Measurements from ENCODE around the gene C2CD2L. TPM values are rescaled to one million over a fixed set of nuclear protein-coding genes. Genes with fewer than 3 reads are reported as not detected.
"Not testable (repeated sequence)": the region's sequence is repeated elsewhere in the genome, so short reads cannot be mapped to it uniquely, and the experiment has no call there.

The C2CD2L gene
- total RNA-seq, 1 donor from 2014 or later: 1.3 TPM

DNA sequence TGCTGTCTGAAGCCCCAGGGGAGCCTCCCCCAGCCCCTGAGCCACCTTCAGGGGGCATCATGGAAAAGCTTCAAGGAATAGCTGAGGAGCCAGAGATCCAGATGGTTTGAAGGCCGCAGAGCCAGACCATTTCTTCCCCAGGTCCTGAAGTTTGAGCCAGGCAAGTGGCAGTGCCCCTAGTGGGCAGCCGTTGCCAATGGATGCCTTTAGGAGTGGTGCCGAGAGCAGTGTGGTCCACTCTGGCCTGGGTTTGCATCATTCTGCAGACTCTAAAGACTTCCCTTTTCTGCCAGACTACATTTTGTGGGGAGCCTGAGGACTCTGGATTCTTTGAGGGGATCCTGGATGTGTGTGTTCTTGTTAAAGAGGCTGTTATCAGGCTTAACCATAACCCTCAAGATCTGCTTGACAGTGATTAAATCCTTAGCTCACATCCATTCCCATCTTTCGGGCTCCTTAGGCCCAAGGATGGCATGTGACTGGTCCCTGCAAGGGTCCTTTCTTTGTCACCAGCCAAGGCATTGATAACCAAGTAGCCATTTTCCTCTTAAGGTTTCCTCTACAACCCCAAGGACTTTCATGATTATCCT lies 27.3 kb downstream of the C2CD2L start:
- Histone ChIP-seq H3K36me3 (ENCODE audit: control insufficient read depth, insufficient read depth, low read length) (peaks cover 30% of the 10 kb centered on the region), H3K27me3 (ENCODE audit: control insufficient read depth, insufficient read depth, low read length) (no peaks in the 10 kb centered on the region), H3K4me3 (ENCODE audit: low read depth, low read length) (no peak overlapping the region)
- DNase-seq (ENCODE audit: low read depth) (no peak), FAIRE-seq (no peak)
- TF ChIP-seq, protein P1, sequence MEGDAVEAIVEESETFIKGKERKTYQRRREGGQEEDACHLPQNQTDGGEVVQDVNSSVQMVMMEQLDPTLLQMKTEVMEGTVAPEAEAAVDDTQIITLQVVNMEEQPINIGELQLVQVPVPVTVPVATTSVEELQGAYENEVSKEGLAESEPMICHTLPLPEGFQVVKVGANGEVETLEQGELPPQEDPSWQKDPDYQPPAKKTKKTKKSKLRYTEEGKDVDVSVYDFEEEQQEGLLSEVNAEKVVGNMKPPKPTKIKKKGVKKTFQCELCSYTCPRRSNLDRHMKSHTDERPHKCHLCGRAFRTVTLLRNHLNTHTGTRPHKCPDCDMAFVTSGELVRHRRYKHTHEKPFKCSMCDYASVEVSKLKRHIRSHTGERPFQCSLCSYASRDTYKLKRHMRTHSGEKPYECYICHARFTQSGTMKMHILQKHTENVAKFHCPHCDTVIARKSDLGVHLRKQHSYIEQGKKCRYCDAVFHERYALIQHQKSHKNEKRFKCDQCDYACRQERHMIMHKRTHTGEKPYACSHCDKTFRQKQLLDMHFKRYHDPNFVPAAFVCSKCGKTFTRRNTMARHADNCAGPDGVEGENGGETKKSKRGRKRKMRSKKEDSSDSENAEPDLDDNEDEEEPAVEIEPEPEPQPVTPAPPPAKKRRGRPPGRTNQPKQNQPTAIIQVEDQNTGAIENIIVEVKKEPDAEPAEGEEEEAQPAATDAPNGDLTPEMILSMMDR (IDR thresholded peaks at IDR 0.05; ENCODE audit: insufficient read depth, low read length, severe bottlenecking): peak; percentile 73

DNA sequence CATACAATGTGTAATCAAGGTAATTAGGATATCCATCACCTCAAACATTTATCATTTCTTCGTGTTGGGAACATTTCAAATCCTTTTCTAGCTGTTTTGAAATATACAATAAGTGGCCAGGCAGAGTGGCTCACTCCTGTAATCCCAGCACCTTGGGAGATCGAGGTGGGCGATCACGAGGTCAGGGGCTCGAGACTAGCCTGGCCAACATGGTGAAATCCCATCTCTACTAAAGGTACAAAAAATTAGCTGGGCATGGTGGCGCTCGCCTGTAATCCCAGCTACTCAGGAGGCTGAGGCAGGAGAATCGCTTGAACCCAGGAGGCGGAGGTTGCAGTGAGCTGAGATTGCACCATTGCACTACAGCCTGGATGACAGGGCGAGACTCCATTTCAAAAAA lies 32.1 kb downstream of the C2CD2L start:
- not testable (repeated sequence) for H3K27me3 ChIP-seq (ENCODE audit: control insufficient read depth, insufficient read depth, low read length); H3K36me3 ChIP-seq (ENCODE audit: control insufficient read depth, insufficient read depth, low read length); DNase-seq (ENCODE audit: low read depth); H3K4me3 ChIP-seq (ENCODE audit: low read depth, low read length); FAIRE-seq

DNA sequence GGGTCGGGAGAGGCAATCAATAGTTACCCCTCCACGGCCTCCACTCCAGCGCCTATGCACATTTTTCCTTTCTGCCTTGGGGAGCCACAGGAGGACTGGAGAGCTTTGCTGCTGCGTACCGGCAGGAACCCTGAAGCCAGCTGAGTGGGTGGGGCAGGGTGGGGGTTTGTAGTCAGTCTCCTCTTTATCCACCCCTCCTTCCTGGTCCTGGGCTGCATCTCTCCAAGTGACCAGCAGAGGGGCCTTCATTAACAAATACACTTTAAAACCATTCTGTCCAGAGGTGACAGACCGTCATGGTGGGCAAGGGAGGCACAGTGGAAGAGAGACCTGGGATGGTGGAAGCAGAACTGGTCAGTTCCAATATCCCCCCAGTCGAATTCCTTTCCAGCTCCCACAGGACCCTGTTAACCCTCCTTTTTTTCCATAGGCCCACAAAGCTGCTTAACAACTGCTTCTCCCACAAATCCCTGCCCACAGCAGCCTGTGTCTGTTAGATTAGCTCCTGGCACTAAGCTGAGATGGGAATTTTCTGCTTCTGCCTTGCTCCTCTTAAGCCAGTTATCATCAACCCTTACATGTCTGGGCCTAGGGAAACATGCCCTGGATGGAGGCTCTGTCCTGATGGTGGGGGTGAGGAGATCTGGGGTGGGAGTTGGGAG lies 37.8 kb downstream of the C2CD2L start:
- TF ChIP-seq, protein P1 (IDR thresholded peaks at IDR 0.05; ENCODE audit: insufficient read depth, low read length, severe bottlenecking): peak; percentile 63
- H3K4me3 ChIP-seq (ENCODE audit: low read depth, low read length): no peak overlapping the region
- FAIRE-seq: no peak
- H3K36me3 ChIP-seq (ENCODE audit: control insufficient read depth, insufficient read depth, low read length): no peaks in the 10 kb centered on the region
- DNase-seq (ENCODE audit: low read depth): peak; percentile 69
- peaks cover 5% of the 10 kb centered on the region for H3K27me3 ChIP-seq (ENCODE audit: control insufficient read depth, insufficient read depth, low read length)

DNA sequence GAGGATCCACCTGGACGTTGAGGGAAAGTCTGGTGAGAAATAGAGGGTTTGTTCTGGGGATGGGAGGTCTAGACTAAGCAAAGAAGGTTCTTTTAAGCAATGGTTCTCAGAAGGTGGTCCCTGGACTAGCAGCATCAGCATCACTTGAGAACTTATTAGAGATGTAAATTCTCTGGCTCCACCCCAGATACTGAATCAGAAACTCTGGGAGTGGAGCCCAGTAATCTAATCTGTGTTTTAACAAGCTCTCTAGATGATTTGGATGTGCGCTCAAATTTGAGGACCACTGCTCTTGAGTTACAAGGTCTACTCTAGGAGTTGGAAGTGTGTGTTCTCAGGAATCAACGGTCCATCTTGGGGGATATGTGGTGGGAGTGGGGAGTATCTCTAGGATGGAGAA lies 38.4 kb downstream of the C2CD2L start:
- DNase-seq (ENCODE audit: low read depth) (no peak), FAIRE-seq (no peak)
- TF ChIP-seq, protein P1 (IDR thresholded peaks at IDR 0.05; ENCODE audit: insufficient read depth, low read length, severe bottlenecking): no peak
- no peak overlapping the region for H3K4me3 ChIP-seq (ENCODE audit: low read depth, low read length)
- no peaks in the 10 kb centered on the region for H3K36me3 ChIP-seq (ENCODE audit: control insufficient read depth, insufficient read depth, low read length)
- peaks cover 11% of the 10 kb centered on the region for H3K27me3 ChIP-seq (ENCODE audit: control insufficient read depth, insufficient read depth, low read length)

DNA sequence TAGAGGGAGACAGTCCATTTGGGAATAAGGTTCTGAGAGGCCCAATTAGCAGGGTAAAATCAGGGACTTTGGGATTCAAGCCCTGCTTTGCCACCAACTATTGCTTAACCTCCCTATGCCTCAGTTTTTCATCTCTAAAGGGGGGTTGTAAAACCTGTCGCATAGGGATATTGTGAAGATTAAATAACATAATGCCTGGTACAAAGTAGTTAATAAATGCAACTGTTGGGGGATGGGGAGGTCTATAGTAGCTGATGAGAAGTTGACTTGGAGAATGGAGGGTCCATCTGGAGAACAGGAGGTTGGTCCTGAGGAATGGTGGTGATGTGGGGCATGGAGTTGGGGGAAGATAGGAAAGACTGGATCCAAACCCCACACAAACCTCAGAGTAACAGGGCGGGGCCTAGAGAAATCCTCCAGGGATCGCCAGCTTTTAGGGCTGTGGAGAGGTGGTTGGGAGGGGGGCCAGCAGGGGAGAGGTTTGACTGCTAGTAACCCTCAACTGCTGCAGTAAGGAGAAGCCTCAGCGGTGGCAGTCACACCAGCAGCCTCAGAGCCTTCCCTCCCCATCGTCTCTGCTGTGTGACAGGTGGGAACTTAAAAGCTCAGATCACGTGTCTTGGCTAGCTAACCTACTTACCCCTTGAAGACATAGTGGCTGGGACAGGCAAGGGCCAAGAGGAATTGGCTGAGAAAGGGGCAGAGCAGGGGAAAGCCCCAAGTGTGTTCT lies 40.6 kb downstream of the C2CD2L start:
- no peaks in the 10 kb centered on the region for H3K36me3 ChIP-seq (ENCODE audit: control insufficient read depth, insufficient read depth, low read length)
- peaks cover 12% of the 10 kb centered on the region for H3K27me3 ChIP-seq (ENCODE audit: control insufficient read depth, insufficient read depth, low read length)
- FAIRE-seq: no peak
- no peak for DNase-seq (ENCODE audit: low read depth)
- H3K4me3 ChIP-seq (ENCODE audit: low read depth, low read length): no peak overlapping the region
- TF ChIP-seq, protein P1 (IDR thresholded peaks at IDR 0.05; ENCODE audit: insufficient read depth, low read length, severe bottlenecking): no peak

DNA sequence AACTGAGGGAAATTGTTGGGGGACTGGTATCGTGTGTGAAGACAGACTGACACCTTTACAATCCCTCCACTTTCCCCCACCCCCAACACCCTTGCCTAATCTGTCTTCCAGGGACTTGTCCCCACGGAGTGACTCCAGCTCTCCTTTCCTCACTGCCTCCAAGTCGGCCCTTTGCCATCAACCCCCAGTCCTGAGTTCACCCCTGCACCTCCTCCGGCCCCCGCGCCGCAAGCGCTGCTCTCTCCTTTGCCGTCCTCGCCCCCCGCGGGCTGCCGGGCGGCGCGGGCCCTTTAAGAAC lies 41.5 kb downstream of the C2CD2L start:
- TF ChIP-seq, protein P1 (IDR thresholded peaks at IDR 0.05; ENCODE audit: insufficient read depth, low read length, severe bottlenecking): no peak
- Histone ChIP-seq H3K4me3 (ENCODE audit: low read depth, low read length) (peak overlapping the region; percentile 42), H3K36me3 (ENCODE audit: control insufficient read depth, insufficient read depth, low read length) (no peaks in the 10 kb centered on the region), H3K27me3 (ENCODE audit: control insufficient read depth, insufficient read depth, low read length) (peaks cover 12% of the 10 kb centered on the region)
- FAIRE-seq (no peak), DNase-seq (ENCODE audit: low read depth) (no peak)
